NCI-H128 (cell line): ENCODE measurements around the gene PLCD3.

ENCODE experiments used
- DNase-seq: peaks from one replicate; lab custom pipeline; 2025; ENCODE audit not compliant: unreplicated experiment; lab: John Stamatoyannopoulos, UW

The PLCD3 gene

DNA sequence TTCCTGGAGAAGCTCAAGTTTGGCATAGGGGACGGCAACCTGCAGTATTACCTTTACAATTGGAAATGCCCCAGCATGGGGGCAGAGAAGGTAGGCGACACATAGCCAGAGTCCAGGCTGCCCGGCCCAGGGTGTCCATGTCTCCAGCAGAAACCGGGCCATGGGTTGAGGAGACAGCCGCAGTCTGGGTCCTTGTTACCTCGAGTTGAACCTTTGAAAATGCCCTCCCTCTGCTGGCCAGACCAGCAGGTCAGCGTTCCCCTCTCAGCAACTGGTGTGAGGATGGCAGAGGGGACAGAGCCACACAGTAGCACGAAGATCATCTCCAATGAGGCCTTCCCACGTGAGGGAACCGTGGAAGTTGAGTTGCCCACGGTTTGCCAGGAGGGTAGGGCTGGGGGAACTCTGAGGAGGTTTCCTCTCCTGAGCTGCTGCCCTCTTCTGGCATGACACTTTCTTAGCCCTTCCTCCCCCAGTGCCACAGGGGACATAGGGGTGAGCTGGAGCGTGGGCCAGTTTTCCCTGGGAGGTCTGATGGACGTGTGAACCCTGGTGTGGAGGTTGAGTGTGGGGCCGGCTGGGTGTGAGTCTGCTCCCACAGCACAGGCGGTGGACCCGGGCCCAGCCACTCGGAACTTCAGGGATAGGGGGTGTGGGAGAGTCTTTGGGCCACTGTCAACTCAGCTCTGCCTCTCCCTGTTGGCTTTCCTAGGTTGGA is 27.2 kb downstream of the PLCD3 start:
- no peak for DNase-seq

- no peak for DNase-seq
These were observed 27.8 kb downstream of the PLCD3 start for GRCh38 chr17:45104497-45104896.

- DNase-seq = no peak
These were observed 28.3 kb downstream of the PLCD3 start for GRCh38 chr17:45104029-45104428.

DNA sequence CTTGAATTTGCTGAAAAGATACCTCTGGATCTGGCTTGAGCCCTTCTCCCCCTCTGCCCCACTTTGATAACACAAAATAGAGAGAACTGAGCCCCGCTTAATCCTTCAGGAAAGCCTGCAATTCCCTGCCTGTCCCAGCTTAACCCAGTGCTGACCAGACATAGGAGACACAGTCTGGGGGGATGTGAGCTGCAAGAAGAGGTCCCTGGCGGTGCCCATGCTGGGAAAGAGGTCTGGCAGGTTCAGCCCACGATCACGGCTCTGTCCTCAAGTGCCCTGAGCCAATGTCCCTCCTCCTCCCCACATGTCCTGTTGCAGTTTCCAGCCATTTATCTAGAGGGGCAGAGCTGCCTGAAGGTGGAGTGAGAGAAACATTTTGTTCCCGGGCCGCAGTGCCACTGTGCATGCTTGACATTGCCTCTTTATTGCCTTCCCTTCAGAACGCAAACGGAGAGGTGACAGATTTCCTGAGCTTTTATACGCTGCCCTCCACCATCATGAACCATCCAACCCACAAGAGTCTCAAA is 29.0 kb downstream of the PLCD3 start:
- no peak for DNase-seq

DNA sequence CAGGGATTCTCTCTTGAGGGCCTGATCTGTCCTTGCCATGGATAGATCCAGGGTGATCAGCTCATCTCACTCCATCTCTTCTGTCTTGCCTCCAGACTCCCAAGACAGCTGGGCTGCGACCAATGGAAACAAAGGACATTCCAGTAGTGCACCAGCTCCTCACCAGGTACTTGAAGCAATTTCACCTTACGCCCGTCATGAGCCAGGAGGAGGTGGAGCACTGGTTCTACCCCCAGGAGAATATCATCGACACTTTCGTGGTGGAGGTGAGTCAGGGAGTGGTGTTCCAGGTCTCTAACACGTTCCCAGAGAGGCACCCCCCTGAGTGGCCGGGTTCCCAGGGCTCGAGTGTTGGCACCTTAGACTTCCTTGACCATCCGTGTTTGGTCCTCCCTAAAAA is 29.5 kb downstream of the PLCD3 start:
- no peak for DNase-seq

DNA sequence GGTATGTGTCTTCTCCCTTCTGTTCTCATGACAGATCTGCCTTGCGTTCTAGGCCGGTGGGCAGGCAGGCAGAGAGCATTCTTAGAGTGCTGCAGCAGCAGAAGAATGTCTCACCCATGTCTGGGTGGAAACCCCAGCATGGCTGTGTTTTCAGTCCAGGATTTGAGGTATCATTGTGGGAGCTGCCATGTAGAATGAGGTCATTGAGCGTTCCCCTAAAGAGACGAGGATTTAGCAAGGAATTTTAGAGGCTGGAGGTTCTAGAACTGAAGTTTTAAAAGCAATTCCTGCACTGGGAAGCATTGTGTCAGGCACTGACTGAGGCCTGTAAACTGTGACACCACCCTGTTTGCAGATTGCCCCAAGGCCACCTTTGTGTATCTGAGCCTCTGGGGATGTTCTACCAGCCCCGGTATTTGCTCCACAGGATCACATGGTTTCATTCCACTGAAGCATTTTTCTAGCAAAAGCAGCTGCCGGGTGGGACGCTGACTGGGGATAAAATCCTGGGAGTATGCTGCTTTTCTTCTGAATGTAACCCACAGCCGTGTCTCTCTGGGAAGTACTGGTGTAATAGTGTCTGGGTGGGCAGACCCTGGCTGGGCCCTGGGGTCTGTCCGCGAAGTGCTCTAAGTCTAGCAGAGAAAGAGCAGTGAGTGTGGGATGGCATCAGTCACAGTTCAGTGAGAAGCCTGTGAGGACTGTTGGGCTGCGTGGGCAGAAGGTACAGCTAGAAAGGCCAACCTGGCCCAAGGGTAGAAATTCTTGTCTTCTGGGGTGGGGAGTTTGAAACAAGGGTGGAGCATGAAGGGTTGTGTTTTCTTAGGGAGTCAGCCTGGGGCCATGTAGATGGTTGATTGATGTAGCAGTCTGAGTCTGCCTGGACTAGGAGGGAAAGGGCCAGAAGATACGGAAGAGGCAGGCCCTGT is 30.2 kb downstream of the PLCD3 start:
- DNase-seq = no peak

DNA sequence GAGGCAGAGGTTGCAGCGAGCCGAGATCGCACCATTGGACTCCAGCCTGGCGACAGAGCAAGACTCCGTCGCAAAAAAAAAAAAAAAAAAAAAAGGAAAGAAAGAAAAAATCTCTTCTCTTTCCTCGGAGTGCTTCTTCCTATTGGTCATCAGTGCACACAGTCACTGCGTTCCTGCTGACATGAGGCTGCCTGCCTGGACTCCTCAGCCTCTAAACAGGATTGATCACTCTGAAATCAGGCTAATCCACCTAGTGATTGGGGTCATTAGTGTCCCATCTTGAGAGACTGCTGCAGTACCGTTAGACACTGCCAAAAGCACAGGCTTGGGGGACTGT is 30.8 kb downstream of the PLCD3 start:
- DNase-seq = no peak

- DNase-seq = peak; percentile 13
These were observed 33.3 kb downstream of the PLCD3 start for GRCh38 chr17:45098869-45099616.

GRCh38 chr17:45098081-45098868 is 34.0 kb downstream of the PLCD3 start:
- no peak for DNase-seq

DNA sequence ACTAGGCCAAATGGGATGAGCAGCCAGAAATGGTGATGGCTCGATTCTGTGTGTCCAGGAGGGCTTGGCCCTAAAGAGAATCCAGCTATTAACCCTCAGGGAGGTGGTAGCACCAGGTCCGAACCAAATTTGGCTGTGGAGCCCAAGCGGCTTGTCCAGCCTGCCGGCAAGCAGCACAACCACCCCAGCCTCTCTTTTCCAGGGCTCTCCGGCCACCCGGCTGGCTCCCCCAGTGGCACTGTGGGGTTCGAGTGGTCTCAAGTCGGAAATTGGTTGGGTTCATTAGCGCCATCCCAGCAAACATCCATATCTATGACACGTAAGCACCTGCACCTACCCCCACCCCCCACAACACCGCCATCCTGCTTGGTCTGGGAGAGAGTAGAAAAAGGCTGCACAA is 35.4 kb downstream of the PLCD3 start:
- DNase-seq = no peak

DNA sequence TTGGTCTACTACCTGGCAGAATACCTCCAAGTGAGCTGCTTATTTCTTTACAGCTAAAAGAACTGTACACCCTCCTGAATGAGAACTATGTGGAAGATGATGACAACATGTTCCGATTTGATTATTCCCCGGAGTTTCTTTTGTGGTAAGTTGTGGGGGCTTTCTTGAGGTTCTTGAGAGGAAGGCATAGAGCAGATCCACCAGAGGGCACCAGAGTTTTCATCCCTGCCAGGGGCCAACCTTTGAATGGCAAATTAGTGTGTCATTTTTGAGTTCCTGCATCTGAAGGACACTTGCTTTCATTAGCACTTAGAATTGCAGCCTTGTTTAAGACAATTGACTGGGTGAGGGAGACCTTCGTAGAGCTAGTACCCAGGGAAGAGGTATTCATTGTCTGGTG is 36.2 kb downstream of the PLCD3 start:
- DNase-seq = no peak

DNA sequence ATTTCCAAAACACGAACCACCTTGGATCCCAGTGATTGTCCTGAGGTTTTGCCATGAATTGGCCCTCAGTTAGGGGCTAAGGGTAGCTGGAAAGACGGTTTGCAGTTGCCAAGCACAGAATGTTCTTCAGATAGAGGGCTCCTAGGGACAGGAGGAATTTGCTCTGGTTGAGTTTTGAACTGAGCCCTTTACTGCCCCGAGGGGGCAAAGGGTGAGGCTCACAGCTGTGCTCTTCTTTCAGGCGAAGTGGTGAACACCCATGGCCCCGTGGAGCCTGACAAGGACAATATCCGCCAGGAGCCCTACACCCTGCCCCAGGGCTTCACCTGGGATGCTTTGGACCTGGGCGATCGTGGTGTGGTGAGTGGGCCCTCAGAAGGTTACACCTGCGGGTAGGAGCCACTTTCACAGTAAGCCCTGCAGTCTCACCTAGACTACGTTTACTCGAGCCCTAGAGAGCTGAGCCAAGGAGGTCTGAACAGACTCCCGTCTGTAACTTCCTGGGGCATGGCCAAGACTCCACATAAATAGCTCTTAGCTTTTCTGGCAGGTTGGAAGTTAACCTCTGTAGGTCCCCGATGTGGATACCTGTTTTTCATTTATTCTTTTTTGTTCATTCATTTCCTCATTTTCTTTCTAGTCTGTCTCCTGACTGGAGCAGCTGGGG is 38.7 kb downstream of the PLCD3 start:
- no peak for DNase-seq

DNA sequence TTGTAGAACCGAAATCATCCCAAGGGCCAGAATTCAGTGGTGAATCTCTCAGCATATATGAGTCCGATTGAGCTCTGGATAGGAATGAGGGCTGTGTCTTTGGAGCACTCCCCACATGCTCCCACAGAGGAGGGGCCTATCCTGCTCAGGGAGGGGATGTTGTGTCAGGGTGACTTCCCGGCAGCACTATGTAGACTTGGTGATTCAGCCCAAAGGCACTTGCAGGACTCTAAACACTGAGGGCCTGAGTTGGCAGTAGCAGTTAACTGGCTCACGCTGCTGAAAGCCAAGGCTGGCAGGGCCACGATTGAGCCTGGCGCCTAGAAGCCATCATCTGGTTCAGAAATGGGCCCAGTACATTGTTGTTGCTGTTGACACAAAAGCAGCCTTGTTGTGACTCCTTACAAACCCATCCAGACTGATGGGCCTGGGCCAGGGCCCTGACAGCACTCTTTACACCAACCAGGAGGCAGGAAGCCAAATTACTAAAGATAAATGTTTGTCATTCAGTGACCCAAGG is 39.3 kb downstream of the PLCD3 start:
- no peak for DNase-seq

DNA sequence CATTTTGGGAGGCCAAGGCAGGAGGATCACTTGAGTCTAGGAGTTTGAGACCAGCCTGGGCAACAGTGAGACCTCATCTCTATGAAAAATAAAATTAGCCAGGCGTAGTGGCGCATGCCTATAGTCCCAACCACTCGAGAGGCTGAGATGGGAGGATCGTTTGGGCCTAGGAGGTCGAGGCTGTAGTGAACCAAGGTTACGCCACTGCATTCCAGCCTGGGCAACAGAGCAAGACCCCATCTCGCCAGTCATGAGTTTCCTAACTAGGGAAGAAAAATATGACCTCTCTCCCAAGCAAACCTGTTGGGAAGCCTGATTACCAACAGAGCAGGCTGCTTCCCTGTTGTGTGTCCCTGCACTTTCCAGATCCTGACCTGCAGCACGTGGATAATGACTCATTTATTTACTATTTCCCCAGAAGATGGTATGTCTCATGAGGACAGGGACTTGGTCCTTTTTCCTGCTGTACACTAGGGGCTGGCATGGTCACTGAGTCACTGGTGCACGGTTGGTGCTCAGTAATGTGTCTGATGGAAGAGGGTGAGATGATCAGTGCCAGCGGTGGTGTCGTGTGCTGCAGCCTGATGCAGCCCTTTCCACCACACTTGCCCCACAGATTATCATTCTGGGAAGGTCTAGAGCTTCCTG is 40.4 kb downstream of the PLCD3 start:
- DNase-seq = no peak

GRCh38 chr17:45090711-45091110 is 41.6 kb downstream of the PLCD3 start:
- DNase-seq = no peak

DNA sequence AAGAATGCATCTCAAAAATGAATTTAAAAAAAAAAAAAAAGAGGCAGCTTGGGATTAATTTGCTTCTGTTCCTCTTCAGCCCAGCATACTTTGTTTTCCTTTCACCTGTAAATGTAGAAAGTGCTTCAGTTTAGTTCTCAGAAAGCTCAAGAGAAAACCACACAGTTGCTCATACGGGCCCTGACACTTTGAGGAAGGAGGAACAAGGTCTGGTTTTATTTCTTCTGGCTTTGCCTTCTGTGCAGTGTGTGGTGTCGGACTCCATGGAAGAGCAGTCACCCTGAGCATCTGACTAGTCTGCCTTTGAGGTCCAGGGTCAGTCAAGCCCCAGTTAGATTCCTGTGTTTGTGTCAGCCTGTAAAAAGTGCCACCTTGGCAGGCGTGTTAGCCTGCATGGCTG is 43.6 kb downstream of the PLCD3 start:
- DNase-seq = no peak

GRCh38 chr17:45087978-45088377 is 44.3 kb downstream of the PLCD3 start:
- no peak for DNase-seq

- DNase-seq = no peak
These were observed 44.8 kb downstream of the PLCD3 start for GRCh38 chr17:45087504-45087975.

GRCh38 chr17:45086865-45087503 is 45.3 kb downstream of the PLCD3 start:
- no peak for DNase-seq
